Astrocyte of the spinal cord (primary cell): ENCODE measurements around the gene UBA7.

Source experiments
- DNase-seq: peaks from one replicate; pipeline ENCODE4 v3.0.0; 2011; ENCODE audit warnings: low read depth, low spot score
- H3K4me3 ChIP-seq: 2 replicates; pipeline ENCODE4 v1.5.1; 2011; ENCODE audit warnings: low read depth, mild to moderate bottlenecking, low read length, moderate library complexity
- in situ Hi-C: cut with HindIII; loops from 2 replicates; pipeline ENCODE4 v1.10.0; 2017; ENCODE audit warnings: low sequenced_read_pairs
- TF ChIP-seq, protein P1 (sequence below): IDR thresholded peaks from 2 replicates; pipeline ENCODE4 v1.5.1; 2012; ENCODE audit warnings: low read depth, mild to moderate bottlenecking, low read length, inconsistent platforms

The UBA7 gene

DNA sequence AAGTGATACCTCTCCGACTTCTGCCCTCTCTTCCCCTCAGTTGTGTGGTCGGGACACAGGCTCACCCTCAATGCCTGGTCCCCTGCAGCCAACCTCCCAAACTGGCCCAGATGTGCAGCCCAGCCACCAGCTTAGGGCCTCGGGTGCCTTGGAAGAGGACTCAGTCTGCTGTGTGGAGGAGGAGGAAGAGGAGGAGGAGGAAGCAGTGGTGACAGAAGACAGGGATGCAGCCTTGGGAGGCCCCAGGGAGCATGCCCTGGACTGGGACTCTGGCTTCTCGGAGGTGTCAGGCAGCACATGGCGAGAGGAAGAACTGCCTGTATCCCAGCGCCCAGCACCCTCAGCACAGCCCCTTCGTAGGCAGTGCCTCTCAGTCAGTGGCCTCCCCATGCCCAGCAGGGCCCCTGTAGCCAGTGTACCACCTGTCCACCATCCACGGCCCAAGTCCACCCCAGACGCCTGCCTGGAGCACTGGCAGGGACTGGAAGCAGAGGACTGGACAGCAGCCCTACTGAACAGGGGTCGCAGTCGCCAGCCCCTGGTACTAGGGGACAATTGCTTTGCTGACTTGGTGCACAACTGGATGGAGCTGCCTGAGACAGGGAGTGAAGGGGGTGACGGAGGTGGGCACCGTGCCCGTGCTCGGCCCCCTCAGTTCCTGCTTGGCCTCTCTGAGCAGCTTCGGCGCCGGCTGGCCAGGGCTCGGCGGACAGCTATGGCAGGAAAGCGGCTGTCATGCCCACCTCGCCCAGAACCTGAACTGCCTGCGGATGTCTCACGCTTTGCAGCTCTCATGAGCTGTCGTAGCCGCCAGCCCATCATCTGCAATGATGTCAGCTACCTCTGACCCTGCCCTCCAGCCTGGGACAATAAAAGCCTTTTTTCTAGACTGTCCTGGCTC, 9.4 kb downstream of the UBA7 start:
- in situ Hi-C loops = no loop called here
- DNase-seq = no peak
- H3K4me3 ChIP-seq = no peak overlapping the region
- TF ChIP-seq, protein P1, sequence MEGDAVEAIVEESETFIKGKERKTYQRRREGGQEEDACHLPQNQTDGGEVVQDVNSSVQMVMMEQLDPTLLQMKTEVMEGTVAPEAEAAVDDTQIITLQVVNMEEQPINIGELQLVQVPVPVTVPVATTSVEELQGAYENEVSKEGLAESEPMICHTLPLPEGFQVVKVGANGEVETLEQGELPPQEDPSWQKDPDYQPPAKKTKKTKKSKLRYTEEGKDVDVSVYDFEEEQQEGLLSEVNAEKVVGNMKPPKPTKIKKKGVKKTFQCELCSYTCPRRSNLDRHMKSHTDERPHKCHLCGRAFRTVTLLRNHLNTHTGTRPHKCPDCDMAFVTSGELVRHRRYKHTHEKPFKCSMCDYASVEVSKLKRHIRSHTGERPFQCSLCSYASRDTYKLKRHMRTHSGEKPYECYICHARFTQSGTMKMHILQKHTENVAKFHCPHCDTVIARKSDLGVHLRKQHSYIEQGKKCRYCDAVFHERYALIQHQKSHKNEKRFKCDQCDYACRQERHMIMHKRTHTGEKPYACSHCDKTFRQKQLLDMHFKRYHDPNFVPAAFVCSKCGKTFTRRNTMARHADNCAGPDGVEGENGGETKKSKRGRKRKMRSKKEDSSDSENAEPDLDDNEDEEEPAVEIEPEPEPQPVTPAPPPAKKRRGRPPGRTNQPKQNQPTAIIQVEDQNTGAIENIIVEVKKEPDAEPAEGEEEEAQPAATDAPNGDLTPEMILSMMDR = no peak

DNA sequence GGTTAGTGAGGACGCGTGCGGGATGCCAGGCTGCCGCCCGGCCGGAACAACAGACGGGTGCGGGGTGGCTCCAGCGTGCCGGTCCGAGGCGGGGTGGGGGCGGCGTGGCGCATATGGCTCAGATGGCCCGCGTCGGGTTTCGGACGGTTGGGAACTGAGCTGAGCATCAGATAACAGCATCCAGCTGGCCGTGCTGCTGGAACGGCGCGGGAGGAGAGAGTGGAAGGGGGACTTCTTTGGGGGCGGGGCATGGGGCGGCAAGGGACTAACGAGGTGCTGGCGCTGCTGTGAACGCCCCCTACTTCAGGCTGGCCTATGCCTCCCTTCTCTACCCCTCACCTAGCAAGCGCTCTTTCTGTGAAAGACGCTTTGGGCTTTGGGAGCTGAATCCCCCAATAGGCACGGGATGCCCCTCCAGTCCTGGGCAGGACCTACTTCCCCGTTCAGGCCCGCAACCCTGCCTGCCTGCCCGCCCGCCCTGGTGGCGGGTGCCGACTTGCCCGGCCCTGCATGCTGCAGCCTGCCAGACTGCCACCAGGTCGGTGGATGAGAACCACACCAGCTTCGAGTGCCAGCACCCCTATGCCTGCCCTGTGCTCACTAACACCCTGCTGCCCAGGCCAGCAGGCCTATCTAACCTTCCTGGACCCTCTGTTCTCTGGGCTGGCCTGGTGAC, 10.2 kb downstream of the UBA7 start:
- TF ChIP-seq, protein P1 = no peak
- DNase-seq = no peak
- in situ Hi-C loops = no loop called here
- H3K4me3 ChIP-seq = peak overlapping the region; percentile 66

DNA sequence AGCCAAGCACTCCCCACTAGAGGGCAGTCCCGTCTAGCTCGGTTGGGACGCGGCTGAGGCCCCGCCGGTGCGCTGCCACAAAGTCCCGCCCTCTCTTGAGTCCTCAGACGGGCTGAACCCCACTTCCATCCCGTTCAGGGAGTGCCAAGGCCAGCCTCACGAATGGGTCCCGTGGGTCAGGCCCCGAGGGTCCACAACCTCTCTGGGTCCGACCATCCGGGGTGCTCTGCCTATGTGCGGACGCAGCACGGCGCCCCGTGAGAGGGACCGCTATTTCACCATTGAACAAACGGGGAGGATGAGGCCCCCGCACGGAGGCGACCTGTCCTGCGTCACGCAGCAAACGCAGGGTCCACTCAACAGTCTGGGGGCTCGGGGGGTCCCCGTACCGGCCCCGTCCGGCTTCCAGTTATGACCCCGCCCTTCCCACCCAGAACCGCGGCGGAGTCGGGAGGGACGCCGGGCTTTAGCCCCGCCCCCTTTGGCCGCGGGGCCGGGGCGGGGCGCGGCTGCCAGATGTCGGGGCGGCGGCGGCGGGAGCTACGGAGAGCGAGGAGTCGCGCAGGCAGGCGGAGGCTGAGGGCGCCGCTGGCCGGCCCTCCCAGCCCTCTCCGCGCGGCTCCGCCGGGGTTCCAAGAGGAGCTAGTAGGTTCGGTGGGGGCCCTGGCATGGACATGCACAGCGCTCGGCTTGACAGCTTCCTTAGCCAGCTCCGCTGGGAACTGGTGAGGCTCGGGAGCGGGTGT, 10.9 kb downstream of the UBA7 start, which contains the start of gene INKA1:
Gene INKA1, plus strand, starts transcription at position 543 of the 746 bp plus-strand sequence. Its CDS starts 132 bp downstream, at position 675.
- peak within 1 kb of the TSS; percentile 66 for H3K4me3 ChIP-seq
- DNase-seq = peak; percentile 79
- in situ Hi-C loops = no loop called here
- TF ChIP-seq, protein P1 = peak; percentile 92

DNA sequence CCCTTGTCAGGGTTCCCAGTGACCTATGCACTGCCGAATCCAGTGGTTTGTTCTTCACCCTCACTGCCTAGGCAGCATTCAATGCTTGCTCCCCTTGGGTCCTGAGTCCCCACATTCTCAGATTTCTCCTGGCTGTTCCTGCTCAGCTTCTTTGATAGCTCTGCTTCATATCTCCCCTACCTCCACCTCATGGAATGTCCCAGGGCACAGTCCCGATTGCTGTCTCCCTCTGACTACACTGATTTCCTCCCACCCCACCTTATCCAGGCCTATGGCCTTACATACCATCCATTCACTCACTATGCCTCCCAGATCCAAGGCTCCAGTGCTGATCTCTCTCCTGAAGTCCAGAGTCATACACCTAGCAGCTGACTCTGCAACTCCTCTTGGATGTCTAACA, 12.6 kb downstream of the UBA7 start:
- TF ChIP-seq, protein P1 = no peak
- DNase-seq = no peak
- H3K4me3 ChIP-seq = no peak overlapping the region
- in situ Hi-C loops = no loop called here

DNA sequence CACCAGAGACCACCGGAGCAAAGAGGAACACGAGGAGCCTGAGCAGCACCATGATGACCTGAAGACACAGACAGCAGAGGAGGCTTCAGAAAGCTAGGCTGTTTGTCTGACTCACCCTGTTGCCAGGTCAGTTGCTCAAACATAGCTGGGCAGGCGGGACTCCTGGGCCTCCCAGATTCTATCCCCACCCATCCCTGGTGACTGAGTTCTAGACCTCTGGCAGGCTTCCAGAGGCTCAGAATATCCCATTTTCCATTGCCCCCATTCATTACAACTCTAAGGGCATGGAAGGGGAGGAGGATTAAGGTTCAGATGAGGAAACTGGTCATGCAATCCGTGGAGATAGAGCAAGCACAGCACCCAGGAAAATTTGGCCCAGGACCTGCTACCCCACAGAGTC, 14.0 kb downstream of the UBA7 start, which contains the start of gene CDHR4:
Gene CDHR4, minus strand, starts transcription at position 113 of the 400 bp plus-strand sequence. Its CDS starts 61 bp downstream, at position 52.
- DNase-seq = peak; percentile 45
- in situ Hi-C loops = no loop called here

More for the DNA sequence above, 14.0 kb downstream of the UBA7 start, which contains the start of gene CDHR4:
- TF ChIP-seq, protein P1 = no peak
- H3K4me3 ChIP-seq = no peak within 1 kb of the TSS
